Memory B cell (primary cell): ENCODE measurements around the gene TMTC2.
"Not testable (repeated sequence)": the region's sequence is repeated elsewhere in the genome, so short reads cannot be mapped to it uniquely, and the experiment has no call there.

Experiments
- ATAC-seq: fragments of 150-1000 bp; cut with Tn5 transposase; 2 replicates; pipeline ENCODE4 v1.10.0; 2021; ENCODE audit warnings: low read depth, mild to moderate bottlenecking, moderate library complexity
- DNase-seq, 2 donors: peaks; one replicate each; pipeline ENCODE4 v3.0.0; 2022; ENCODE audit warnings: low spot score in 2 of 2
- H3K27ac Mint-ChIP-seq: one replicate; pipeline ENCODE4 v1.8.0; 2022; ENCODE audit warnings: mild to moderate bottlenecking, moderate library complexity, mixed read lengths
- H3K27me3 Mint-ChIP-seq: one replicate; pipeline ENCODE4 v1.8.0; 2022; ENCODE audit warnings: mixed read lengths
- H3K36me3 Mint-ChIP-seq: one replicate; pipeline ENCODE4 v1.8.0; 2022; ENCODE audit warnings: mild to moderate bottlenecking, mixed read lengths
- H3K4me1 Mint-ChIP-seq: one replicate; pipeline ENCODE4 v1.8.0; 2022; ENCODE audit warnings: mixed read lengths
- H3K4me3 Mint-ChIP-seq: one replicate; pipeline ENCODE4 v1.8.0; 2022; ENCODE audit warnings: mild to moderate bottlenecking, moderate library complexity, mixed read lengths
- H3K9me3 Mint-ChIP-seq: one replicate; pipeline ENCODE4 v1.8.0; 2022; ENCODE audit warnings: mixed read lengths

The TMTC2 gene

DNA sequence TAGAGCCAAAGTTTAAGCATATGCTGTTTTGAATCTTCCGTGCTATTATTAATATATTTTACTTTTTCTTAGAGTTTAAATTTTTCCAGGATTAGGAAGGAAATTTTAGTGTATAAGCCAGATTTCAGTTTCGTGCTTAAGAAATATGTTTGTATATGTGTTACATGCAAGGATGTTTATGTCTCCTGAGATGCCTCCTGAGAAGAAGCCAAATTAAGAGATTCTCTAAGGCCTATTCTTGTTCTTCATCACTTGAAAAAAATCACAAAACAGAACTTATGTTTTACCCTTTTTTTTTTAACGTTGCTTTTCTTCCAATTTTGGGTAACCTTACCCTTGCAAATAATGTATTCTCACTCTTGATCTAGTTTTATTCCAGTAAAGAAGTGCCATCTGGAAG lies 412.7 kb downstream of the TMTC2 start:
- Mint-ChIP-seq H3K36me3 (peaks cover 2% of the 10 kb centered on the region), H3K27ac (no peak overlapping the region), H3K9me3 (peaks cover 4% of the 10 kb centered on the region), H3K4me1 (no peaks in the 10 kb centered on the region), H3K27me3 (no peaks in the 10 kb centered on the region), H3K4me3 (no peak overlapping the region)
- ATAC-seq (no peak), DNase-seq (no peak)

DNA sequence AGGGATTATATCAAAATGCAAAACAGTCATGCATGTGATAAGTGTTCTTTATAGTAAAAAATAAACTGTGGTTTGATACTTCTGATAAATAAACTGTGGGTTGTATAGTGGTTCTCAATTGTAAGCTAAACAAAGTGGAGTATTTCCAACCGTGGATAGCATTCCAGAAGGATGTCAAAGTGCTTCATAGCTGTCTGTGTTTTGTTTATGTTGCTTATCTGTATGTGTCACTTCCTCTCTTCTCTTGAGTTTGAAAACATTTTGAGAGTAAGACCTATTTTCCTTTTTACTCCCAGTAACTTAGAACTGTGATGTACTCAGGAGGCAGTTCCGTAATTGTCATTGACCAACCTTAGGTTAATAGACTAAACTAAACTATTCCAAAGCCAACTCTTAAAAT lies 415.8 kb downstream of the TMTC2 start:
- H3K27ac Mint-ChIP-seq: no peak overlapping the region
- no peaks in the 10 kb centered on the region for H3K27me3 Mint-ChIP-seq
- ATAC-seq (no peak), DNase-seq (no peak)
- no peak overlapping the region for H3K4me3 Mint-ChIP-seq
- H3K36me3 Mint-ChIP-seq: no peaks in the 10 kb centered on the region
- H3K9me3 Mint-ChIP-seq: no peaks in the 10 kb centered on the region
- H3K4me1 Mint-ChIP-seq: no peaks in the 10 kb centered on the region

DNA sequence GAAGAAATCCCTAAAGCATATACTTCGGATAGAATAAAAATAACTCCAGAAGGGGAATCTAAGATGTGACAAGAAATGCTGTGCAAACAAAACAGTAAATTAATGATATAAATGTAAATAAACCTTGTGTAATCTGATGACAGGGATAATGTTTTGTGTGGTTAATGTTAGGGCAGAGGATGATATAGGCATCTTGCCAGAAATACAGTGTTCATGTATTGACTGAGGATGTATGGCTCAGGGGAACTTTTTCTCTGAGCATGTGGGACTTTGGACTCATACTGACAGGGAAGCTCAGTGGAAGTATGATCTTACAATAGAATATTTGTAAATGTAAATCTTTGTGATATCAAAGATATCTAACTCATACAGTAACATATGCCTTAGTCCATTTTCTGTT lies 420.2 kb downstream of the TMTC2 start:
- no peak overlapping the region for H3K4me3 Mint-ChIP-seq

DNA sequence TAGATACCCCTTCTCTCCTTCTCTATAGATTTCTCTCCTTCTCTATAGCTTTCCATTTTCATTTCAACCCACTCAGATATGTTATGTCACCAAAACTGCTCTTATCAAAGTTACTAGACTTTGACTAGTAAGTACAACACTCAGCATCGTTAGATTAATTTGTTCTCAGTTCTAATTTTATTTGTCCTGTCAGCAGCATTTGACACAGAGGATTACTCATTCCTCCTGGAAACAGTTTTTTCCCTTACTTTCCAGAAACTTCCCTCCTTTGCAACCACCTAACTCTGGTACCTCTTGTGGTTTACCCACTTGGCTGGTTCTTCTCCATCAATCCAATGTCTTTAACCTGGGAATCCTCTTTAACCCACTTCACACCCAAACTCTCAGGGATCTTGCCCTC lies 423.7 kb downstream of the TMTC2 start:
- no peak for ATAC-seq
- no peaks in the 10 kb centered on the region for H3K36me3 Mint-ChIP-seq

More for the DNA sequence above, 420.2 kb downstream of the TMTC2 start:
- no peak overlapping the region for H3K27ac Mint-ChIP-seq
- DNase-seq (no peak), ATAC-seq (no peak)
- no peaks in the 10 kb centered on the region for H3K27me3 Mint-ChIP-seq
- H3K4me1 Mint-ChIP-seq: no peaks in the 10 kb centered on the region
- no peaks in the 10 kb centered on the region for H3K9me3 Mint-ChIP-seq
- no peaks in the 10 kb centered on the region for H3K36me3 Mint-ChIP-seq

DNA sequence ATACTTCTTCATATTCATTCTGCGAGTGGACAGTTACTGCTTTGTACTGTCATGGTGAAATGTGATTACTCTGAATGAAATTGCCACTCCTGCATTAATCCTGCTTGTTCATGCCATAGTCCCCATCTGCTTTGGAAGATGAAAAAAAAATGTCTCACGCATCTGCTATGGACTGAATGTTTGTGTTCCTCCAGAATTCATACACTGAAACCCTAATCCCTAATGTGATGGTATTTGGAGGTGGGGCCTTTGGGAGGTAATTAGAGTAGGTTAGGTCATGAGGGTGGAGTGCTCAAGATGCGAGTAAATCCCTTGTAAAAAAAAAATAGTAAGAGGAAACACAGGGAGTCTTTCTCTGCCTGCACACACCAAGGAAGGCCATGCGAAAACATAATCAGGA lies 427.2 kb downstream of the TMTC2 start:
- Mint-ChIP-seq H3K4me3 (no peak overlapping the region), H3K27ac (no peak overlapping the region), H3K9me3 (peaks cover 4% of the 10 kb centered on the region), H3K4me1 (no peaks in the 10 kb centered on the region), H3K27me3 (no peaks in the 10 kb centered on the region), H3K36me3 (peaks cover 3% of the 10 kb centered on the region)
- no peak for ATAC-seq
- DNase-seq: no peak

More for the DNA sequence above, 423.7 kb downstream of the TMTC2 start:
- H3K4me1 Mint-ChIP-seq: no peaks in the 10 kb centered on the region
- no peaks in the 10 kb centered on the region for H3K27me3 Mint-ChIP-seq
- no peak overlapping the region for H3K27ac Mint-ChIP-seq
- H3K9me3 Mint-ChIP-seq: no peaks in the 10 kb centered on the region
- DNase-seq: no peak
- no peak overlapping the region for H3K4me3 Mint-ChIP-seq

DNA sequence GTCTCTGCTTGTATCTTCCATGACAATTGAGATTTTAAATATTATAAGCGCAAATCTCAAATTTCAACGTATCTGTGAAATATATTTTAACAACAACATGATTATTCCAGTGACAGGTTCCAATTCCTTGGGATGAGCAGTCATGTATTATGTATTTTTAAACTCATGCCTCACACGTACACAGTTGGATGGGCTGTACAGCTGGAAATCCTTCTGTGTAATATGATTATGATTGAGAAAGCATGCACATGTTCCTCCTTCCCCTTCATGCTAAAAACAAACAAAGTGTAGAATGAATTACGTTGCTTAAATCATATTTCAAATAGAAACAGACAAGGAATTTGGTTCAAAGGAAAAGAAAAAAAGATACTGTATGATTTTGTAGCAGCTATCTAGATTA lies 428.3 kb downstream of the TMTC2 start:
- Mint-ChIP-seq H3K36me3 (peaks cover 3% of the 10 kb centered on the region), H3K9me3 (peaks cover 6% of the 10 kb centered on the region), H3K27me3 (no peaks in the 10 kb centered on the region), H3K27ac (no peak overlapping the region), H3K4me3 (no peak overlapping the region), H3K4me1 (no peaks in the 10 kb centered on the region)
- no peak for ATAC-seq
- DNase-seq: no peak

DNA sequence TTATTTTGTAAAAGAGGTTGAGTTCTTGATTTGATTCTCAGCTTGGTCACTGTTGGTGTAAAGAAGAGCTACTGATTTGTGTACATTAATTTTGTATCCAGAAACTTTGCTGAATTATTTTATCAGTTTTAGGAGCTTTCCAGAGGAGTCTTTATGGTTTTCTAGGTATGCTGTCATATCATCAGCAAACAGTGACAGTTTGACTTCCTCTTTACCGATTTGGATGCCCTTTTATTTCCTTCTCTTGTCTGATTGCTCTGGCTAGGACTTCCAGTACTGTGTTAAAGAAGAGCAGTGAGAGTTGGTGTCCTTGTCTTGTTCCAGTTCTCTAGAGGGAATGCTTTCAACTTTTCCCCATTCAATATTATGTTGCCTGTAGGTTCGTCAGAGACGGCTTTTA lies 431.2 kb downstream of the TMTC2 start:
- not testable (repeated sequence) for H3K27me3 Mint-ChIP-seq, H3K4me1 Mint-ChIP-seq, H3K36me3 Mint-ChIP-seq, DNase-seq, ATAC-seq, H3K27ac Mint-ChIP-seq, H3K9me3 Mint-ChIP-seq, H3K4me3 Mint-ChIP-seq

DNA sequence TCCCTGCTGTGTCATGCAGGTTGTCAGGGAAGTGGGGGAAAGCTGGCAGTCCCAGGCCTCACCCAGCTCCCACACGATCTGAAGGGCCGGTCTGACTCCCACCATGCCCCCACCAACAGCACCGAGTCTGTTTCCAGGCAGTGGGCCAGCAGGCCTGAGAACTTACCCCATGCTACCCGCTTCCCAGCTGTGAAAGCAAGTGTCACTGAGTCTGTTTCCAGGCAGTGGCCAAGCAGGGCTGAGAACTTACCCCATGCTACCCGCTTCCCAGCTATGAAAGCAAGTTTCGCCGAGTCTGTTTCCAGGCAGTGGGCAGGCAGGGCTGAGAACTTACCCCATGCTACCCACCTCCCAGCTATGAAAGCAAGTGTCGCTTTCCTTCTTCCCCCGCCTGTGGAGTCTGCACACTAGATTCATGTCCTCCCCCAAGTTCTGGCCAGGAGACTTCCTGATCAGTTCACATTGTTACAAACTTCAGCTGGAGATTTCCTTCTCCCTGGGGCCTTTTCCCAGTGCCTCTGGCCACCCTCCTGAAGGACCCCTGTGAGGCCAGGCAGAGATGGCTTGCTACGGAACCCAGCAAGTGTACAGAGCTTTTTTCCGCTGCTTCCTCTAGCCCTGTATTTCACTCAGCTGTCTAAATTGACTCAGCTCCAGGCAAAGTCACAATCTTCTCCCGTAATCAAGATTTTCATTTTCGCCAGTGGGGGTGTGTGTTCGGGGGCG lies 435.4 kb downstream of the TMTC2 start:
- Mint-ChIP-seq H3K36me3 (peaks cover 2% of the 10 kb centered on the region), H3K27ac (no peak overlapping the region), H3K4me3 (no peak overlapping the region), H3K9me3 (peaks cover 4% of the 10 kb centered on the region), H3K4me1 (no peaks in the 10 kb centered on the region), H3K27me3 (no peaks in the 10 kb centered on the region)
- no peak for DNase-seq
- no peak for ATAC-seq

DNA sequence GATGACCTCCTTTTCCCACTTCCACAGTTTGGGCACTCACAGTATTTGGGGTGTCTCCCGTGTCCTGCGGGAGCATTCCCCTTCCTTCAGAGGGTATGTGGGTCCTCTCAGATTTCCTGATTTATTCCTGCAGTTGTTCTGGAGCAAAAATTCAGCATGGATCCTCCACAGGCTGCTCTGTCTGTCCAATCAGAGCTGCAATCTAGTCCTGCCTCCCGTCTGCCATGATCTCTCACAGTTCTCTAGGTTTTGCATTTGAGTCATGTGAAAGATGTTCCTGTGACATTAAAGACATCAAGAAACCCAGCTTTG lies 435.9 kb downstream of the TMTC2 start:
- H3K27me3 Mint-ChIP-seq: no peaks in the 10 kb centered on the region
- no peak for DNase-seq
- H3K4me3 Mint-ChIP-seq: no peak overlapping the region
- no peak for ATAC-seq
- no peaks in the 10 kb centered on the region for H3K4me1 Mint-ChIP-seq
- H3K27ac Mint-ChIP-seq: no peak overlapping the region
- peaks cover 4% of the 10 kb centered on the region for H3K9me3 Mint-ChIP-seq
- H3K36me3 Mint-ChIP-seq: peaks cover 2% of the 10 kb centered on the region

DNA sequence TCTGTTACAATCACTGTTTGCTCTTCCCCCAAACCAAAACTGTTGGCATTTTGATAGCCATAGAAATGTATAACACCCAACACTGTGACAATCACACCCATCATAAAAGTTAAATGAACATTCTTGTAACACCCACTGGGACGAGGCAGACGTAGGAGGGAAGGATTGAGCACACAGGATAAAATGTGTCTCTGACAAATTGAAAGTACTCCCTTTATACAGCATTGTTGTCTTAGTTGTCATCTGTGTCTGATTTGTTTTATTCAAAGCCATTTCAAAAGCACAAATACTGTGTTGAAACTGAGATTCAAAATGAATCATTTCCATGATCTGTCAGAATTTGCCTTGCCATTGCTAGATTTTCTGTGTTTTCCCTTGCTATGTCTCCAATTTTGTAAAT lies 436.3 kb downstream of the TMTC2 start:
- ATAC-seq: no peak
- no peak overlapping the region for H3K4me3 Mint-ChIP-seq

DNA sequence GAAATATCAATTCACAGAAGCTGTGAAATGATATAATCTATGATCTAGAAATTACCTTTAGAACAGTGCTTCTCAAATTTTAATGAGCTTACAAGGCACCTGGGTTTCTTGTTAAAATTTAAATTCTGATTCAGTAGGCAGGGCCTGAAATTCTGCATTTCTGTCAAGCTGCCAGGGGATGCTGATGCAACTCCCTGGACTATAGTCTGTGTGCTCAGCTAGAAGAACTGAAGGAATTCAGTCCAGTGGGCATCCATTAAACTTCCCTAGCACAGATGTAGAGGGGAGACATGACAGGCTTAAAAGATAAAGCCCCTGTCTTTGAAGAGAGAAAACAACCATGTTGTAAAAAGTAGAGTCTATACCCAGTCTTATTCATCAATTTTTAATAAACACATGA lies 441.8 kb downstream of the TMTC2 start:
- Mint-ChIP-seq H3K4me3 (no peak overlapping the region), H3K4me1 (no peaks in the 10 kb centered on the region), H3K36me3 (peaks cover 6% of the 10 kb centered on the region), H3K27me3 (no peaks in the 10 kb centered on the region), H3K27ac (no peak overlapping the region), H3K9me3 (no peaks in the 10 kb centered on the region)
- ATAC-seq (no peak), DNase-seq (no peak)

More for the DNA sequence above, 436.3 kb downstream of the TMTC2 start:
- Mint-ChIP-seq H3K36me3 (peaks cover 1% of the 10 kb centered on the region), H3K4me1 (no peaks in the 10 kb centered on the region), H3K9me3 (peaks cover 4% of the 10 kb centered on the region), H3K27me3 (no peaks in the 10 kb centered on the region), H3K27ac (no peak overlapping the region)
- DNase-seq: no peak

DNA sequence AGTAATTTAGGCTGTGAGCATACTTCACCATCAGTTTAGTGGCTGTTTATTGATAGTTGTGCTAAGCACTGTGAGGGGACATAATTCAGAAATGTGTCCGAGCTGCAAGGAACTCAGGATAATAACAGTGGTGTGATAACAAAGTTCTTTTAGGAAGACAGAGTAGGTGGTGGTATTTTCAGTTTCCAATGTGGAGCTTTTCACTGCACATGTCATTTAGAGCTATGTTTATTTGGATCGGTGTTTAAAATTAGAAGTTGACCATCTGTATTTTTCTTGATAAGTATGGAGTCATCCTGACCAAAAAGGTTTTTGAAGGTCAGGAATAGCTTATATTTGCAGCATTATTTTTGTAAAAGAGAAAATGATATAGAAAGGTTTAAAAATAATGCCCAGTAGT lies 443.5 kb downstream of the TMTC2 start:
- H3K4me3 Mint-ChIP-seq: no peak overlapping the region
- no peak overlapping the region for H3K27ac Mint-ChIP-seq
- DNase-seq: no peak
- H3K4me1 Mint-ChIP-seq: no peaks in the 10 kb centered on the region
- no peaks in the 10 kb centered on the region for H3K9me3 Mint-ChIP-seq
- peaks cover 6% of the 10 kb centered on the region for H3K36me3 Mint-ChIP-seq
- no peak for ATAC-seq
- H3K27me3 Mint-ChIP-seq: no peaks in the 10 kb centered on the region

DNA sequence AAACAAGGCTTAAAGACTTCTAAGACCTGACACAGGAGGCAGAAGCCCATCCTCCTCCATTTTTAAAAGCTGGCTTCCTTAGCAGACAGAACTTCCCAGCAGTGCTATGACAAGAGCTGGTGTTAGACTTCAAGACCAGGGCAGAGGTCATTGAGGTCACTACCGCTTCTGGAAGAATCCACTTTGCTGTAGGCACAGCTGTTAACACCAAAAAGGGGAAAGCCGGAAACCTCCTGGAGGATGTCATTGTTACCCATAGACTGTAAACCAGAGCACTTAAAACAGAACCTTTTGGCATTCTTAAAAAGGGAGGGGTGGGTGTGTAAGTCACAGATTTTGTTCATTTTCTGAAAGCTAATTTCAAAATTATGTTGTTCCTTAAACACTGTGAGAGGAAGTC lies 445.7 kb downstream of the TMTC2 start:
- H3K4me1 Mint-ChIP-seq: no peaks in the 10 kb centered on the region
- H3K27me3 Mint-ChIP-seq: no peaks in the 10 kb centered on the region
- no peak overlapping the region for H3K4me3 Mint-ChIP-seq
- DNase-seq (no peak), ATAC-seq (no peak)
- H3K9me3 Mint-ChIP-seq: no peaks in the 10 kb centered on the region
- H3K27ac Mint-ChIP-seq: no peak overlapping the region
- H3K36me3 Mint-ChIP-seq: peaks cover 6% of the 10 kb centered on the region

DNA sequence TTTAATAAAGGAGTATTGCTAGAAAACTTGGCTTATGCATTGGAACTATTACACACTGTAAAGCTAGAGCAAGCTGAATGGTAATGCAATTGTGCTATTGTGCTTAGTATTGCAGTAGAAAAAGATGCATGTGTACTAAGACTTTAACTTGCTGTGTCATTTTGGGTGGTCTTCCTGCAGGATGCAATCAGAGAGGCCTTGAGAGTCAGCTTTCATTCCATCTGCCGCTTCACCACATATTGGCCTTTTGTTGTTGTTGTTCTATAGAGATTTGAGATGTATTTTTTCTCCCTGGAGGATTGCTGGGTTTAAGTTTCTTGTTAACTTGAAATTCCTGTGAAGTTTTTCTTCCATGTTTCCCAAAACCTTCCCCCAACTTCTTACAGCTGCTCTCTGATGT lies 449.7 kb downstream of the TMTC2 start:
- no peaks in the 10 kb centered on the region for H3K27me3 Mint-ChIP-seq
- no peak overlapping the region for H3K27ac Mint-ChIP-seq
- DNase-seq: no peak
- H3K4me1 Mint-ChIP-seq: no peaks in the 10 kb centered on the region
- no peaks in the 10 kb centered on the region for H3K9me3 Mint-ChIP-seq
- peaks cover 6% of the 10 kb centered on the region for H3K36me3 Mint-ChIP-seq
- H3K4me3 Mint-ChIP-seq: no peak overlapping the region
- no peak for ATAC-seq

DNA sequence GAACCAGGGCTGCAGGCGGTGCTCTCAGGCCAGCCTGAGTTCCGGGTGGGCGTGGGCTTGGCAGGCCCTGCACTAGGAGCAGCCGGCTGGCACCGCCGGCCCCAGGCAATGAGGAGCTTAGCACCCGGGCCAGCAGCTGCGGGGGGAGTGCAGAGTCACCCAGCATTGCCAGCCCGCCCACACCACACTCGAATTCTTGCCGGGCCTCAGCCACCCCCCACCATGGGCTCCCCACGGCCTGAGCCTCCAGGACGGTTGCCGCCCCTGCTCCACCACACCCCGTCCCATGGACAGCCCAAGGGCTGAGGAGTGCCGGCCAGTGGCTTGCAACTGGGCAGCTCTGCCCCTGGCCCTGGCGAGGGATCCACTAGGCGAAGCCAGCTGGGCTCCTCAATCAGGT lies 453.4 kb downstream of the TMTC2 start:
- peaks cover 2% of the 10 kb centered on the region for H3K27me3 Mint-ChIP-seq
- H3K9me3 Mint-ChIP-seq: no peaks in the 10 kb centered on the region
- no peaks in the 10 kb centered on the region for H3K4me1 Mint-ChIP-seq
- no peak overlapping the region for H3K27ac Mint-ChIP-seq
- DNase-seq (no peak), ATAC-seq (no peak)
- no peak overlapping the region for H3K4me3 Mint-ChIP-seq
- no peaks in the 10 kb centered on the region for H3K36me3 Mint-ChIP-seq
